OCI-M2 (cell line): ENCODE data around the gene GHDC.
"Not testable (repeated sequence)": the region's sequence is repeated elsewhere in the genome, so short reads cannot be mapped to it uniquely, and the experiment has no call there.

Experiments
- DNase-seq: peaks from one replicate; lab custom pipeline; 2025; ENCODE audit not compliant: unreplicated experiment; lab: John Stamatoyannopoulos, UW

The GHDC gene

GRCh38 chr17:42193969-42194899, at the start of gene GHDC:
Gene GHDC, minus strand, starts transcription at chr17:42194494. Its CDS starts 913 bp downstream, at chr17:42193581.
- DNase-seq, result peak; percentile 32

GRCh38 chr17:42243493-42243982, 49.2 kb upstream of the GHDC start:
- no peak for DNase-seq

GRCh38 chr17:42241871-42242270, 47.6 kb upstream of the GHDC start:
- DNase-seq, result no peak

- not testable (repeated sequence) for DNase-seq
Measured at GRCh38 chr17:42240863-42241262, 46.6 kb upstream of the GHDC start.

- no peak for DNase-seq
Measured at GRCh38 chr17:42240201-42240600, 45.9 kb upstream of the GHDC start.

GRCh38 chr17:42239576-42239975, 45.3 kb upstream of the GHDC start:
- DNase-seq, result not testable (repeated sequence)

- DNase-seq, result no peak
Measured at GRCh38 chr17:42236760-42237159, 42.5 kb upstream of the GHDC start.

- DNase-seq, result no peak
Measured at GRCh38 chr17:42233994-42234393, 39.7 kb upstream of the GHDC start.

GRCh38 chr17:42233156-42233555, 38.9 kb upstream of the GHDC start:
- no peak for DNase-seq

DNA sequence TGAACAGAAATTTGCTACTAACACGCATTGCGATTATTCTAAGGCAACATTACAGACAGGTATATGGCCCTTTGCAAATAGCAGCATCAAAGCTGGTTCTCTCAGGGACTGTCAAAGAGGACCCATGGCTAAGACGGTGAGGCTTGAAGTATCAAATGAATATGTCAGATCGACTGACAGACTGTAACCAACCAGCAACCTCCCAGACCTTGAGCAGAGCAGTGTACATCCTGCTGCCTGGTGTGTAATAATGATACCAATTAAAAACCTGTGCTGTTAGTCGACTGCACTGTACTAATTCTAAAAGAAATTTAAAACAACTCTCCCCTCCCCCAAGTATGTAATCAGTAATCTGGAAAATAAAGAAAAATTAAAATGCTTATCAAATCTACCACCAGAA, 35.9 kb upstream of the GHDC start:
- no peak for DNase-seq

GRCh38 chr17:42227849-42228700, 33.8 kb upstream of the GHDC start:
- DNase-seq, result no peak

GRCh38 chr17:42225646-42226045, 31.4 kb upstream of the GHDC start:
- DNase-seq, result no peak

- DNase-seq, result no peak
Measured at GRCh38 chr17:42224651-42225050, 30.4 kb upstream of the GHDC start.

DNA sequence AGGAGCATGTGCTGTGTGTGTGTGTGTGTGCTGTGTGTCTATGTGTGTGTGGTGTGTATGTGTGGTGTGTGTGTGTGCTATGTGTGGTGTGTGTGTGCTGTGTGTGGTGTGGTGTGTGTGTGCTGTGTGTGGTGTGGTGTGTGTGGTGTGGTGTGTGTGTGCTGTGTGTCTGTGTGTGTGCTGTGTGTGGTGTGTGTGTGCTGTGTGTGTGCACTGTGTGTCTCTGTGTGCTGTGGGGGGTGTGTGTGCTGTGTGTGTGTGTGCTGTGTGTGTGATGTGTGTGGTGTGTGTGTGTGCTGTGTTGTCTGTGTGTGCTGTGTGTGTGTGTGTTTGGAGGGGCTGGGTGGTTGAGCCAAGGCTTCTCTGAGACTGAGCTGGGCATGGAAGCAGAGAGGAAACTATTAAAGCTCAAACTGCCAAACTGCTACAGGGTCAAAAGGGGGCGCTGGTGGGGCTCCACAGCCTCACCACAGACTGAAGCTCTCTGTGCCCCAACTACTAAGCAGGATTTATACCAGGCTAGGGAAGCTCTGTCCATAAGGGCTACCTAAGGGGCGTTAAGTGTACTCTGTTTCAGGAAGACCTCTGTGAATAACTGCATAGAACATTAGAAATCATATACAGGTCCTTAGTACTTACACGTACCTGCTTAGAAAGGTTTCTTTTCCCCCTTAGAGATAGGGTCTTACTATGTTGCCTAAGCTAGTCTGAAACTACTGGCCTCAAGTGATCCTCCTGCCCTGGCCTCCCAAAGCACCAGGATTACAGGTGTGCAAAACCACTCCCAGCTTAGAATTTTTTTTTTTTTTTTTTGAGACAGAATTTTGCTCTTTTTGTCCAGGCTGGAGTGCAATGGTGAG, 27.8 kb upstream of the GHDC start:
- DNase-seq, result no peak

DNA sequence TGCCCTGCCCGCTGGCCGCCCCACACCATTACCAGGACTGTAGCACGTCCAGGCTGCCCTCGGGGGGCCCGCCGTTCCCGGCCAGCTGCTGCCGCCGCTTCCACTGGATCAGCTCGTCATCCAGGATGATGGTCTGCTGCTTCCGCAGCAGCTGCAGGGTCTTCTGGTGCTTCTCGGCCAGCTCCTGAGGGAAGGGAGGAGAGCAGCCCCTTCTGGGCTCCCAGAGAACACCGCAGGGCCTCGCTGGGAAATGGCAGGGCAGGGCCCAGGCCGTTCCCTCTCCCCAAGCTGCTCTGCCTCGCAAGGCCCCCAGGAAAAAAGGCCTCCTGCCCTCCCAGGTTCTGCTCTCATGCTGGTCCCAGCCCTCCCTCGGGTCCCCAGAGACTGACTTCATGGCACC, 25.0 kb upstream of the GHDC start:
- DNase-seq, result not testable (repeated sequence)

DNA sequence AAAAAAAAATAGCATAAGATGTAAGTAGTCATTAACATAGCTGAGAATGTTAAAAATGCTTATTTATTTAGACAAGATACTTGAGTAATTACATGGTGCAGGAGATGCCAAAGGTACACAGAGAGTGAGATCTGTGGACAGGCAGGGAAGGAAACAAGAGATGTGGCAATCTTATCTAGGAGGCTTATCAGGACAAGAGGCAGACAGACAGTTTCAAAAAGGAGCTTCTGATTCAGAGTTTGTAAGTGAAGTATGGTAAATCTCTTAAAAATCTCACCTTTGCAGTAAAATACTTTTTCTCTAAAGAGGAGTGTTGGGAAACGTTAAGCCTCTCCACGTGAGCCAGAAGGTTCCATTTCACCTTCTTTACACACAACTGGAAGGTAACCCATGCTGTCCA, 19.9 kb upstream of the GHDC start:
- DNase-seq, result no peak

DNA sequence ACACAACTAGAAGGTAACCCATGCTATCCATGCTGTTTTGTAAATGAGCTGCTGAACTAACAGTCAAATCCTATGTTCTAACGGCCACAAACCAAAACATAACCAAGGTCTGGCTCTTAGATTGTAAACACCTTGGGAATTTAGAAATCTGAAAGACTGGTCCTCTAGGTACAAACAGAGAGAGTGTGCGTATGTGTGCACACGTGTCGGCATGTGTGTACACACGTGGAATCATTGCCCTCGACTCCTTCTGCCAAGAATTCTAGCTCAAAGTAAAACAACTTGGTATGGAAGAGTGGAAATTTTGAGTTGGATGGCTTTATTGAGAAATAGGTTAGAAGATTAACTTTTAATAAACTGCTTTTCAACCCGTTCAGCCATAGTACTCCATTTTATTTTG, 18.1 kb upstream of the GHDC start:
- no peak for DNase-seq

DNA sequence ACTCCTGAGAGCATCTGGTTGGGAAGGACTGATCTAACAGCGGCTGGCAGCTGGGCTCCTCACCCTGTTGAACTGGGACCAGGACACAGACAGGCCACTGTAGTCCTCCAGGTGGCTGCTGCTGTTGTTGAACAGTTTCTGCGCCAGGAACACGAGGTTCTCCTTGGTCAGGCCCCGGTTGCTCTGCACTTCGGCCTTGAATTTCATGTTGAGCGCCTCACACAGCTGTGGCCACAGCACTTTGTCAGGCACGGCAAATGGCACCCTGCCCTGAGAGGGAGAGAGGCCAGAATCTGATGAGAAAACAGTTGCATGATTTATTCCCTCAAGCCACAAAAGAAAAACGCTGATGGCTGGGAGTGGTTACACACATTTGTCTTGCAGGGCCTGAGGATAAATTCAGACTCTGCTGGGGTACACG, 17.6 kb upstream of the GHDC start:
- not testable (repeated sequence) for DNase-seq

- no peak for DNase-seq
Measured at GRCh38 chr17:42210046-42210445, 15.8 kb upstream of the GHDC start.

GRCh38 chr17:42206153-42206612, 11.9 kb upstream of the GHDC start:
- not testable (repeated sequence) for DNase-seq

DNA sequence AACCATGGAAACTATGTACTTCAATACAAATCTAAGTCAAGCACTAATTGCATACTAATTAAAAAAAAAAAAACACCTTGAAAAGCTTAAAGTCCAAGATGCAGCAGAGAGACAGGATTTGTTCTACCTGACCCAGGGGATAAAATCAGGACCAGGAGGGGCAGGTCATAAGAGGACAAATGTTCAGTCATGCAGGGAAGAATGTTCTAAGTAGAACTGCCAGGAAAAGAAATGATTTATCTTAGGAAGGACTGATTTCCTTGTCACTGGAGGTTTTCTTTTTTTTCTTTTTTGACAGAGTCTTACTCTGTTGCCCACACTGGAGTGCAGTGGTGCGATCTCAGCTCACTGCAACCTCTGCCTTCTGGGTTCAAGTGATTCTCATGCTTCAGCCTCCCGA, 9.1 kb upstream of the GHDC start:
- DNase-seq, result no peak
